SKM-1 (cell line): ENCODE data around the gene ANKRD30B.
"Not testable (repeated sequence)": the region's sequence is repeated elsewhere in the genome, so short reads cannot be mapped to it uniquely, and the experiment has no call there.

Experiments
- DNase-seq: peaks from one replicate; lab custom pipeline; 2025; ENCODE audit not compliant: unreplicated experiment; lab: John Stamatoyannopoulos, UW

Gene ANKRD30B

DNA sequence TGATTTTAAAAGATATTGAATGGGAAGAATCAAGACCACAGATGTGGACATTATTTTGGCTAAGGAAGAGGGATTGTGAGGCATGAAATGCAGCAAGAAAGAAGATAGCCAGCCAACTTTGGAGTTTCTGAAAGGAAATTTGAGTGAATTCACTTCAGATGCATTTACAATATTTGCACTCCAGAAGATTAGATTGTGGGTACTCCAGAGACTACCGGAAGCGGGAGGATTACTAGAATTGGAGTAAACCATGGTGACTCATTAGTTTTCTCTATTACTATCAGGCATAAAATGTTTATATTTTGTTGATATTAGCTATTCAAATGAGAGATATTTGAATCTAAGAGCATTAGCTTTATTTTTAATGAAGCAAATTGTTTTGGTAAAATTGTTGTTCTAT, 93.6 kb downstream of the ANKRD30B start:
- not testable (repeated sequence) for DNase-seq

DNA sequence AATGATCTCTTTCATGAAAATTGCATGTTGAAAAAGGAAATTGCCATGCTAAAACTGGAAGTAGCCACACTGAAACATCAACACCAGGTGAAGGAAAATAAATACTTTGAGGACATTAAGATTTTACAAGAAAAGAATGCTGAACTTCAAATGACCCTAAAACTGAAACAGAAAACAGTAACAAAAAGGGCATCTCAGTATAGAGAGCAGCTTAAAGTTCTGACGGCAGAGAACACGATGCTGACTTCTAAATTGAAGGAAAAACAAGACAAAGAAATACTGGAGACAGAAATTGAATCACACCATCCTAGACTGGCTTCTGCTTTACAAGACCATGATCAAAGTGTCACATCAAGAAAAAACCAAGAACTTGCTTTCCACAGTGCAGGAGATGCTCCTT, 103.6 kb downstream of the ANKRD30B start:
- DNase-seq: not testable (repeated sequence)

GRCh38 chr18:14855634-14856033, 107.7 kb downstream of the ANKRD30B start:
- not testable (repeated sequence) for DNase-seq

DNA sequence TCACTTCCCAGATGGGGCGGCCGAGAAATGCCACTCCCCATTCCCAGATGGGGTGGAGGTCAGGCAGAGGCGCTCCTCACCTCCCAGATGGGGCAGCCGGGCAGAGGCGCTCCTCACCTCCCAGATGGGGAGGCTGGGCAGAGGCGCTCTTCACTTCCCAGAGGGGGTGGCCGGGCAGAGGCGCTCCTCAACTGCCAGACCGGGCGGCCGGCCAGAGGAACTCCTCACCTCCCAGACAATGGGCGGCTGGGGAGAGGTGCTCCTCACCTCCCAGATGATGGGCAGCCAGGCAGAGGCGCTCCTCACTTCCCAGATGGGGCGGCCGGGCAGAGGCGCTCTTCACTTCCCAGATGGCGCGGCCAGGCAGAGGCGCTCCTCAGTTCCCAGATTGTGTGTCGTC, 108.3 kb downstream of the ANKRD30B start:
- not testable (repeated sequence) for DNase-seq

DNA sequence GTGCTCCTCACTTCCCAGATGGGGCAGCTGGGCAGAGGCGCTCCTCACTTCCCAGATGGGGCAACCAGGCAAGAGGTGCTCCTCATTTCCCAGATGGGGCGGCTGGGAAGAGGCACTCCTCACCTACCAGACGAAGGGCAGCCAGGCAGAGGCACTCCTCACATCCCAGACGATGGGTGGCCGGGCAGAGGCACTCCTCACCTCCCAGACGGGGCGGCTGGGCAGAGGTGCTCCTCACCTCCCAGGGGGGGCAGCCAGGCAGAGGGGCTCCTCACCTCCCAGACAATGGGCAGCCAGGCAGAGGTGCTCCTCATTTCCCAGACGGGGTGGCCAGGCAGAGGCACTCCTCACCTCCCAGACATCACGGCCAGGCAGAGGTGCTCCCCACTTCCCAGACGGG, 110.5 kb downstream of the ANKRD30B start:
- not testable (repeated sequence) for DNase-seq

DNA sequence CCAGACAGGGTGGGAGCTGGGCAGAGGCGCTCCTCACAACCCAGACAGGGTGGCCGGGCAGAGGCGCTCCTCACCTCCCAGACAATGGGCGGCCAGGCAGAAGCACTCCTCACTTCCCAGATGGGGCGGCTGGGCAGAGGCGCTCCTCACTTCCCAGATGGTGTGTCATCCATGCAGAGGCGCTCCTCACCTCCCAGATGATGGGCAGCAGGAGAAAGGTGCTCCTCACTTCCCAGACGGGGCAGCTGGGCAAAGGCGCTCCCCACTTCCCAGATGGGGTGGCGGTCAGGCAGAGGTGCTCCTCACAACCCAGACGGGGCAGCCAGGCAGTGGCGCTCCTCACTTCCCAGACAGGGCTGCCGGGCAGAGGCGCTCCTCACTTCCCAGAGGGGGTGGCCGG, 112.0 kb downstream of the ANKRD30B start:
- not testable (repeated sequence) for DNase-seq

DNA sequence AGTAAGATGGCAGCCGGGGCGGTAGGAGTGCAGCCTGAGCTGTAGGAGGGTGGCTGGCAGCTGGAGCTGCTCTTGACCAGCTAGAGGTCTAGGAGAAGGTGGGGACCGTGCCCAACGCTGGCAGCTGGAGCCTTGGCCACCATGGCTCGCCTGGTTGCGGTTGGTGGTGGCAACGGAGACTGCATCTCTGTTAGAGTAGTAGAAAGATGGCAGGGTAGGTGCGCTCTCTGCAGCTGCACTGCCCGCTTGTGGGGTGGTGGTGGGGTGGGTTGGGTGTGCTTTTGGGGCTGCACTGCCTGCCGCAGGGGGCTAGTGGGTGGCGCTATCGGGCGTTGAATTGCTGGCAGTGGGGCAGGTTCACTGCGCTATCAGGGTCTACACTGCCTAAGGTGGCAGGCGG, 118.5 kb downstream of the ANKRD30B start:
- DNase-seq: not testable (repeated sequence)

DNA sequence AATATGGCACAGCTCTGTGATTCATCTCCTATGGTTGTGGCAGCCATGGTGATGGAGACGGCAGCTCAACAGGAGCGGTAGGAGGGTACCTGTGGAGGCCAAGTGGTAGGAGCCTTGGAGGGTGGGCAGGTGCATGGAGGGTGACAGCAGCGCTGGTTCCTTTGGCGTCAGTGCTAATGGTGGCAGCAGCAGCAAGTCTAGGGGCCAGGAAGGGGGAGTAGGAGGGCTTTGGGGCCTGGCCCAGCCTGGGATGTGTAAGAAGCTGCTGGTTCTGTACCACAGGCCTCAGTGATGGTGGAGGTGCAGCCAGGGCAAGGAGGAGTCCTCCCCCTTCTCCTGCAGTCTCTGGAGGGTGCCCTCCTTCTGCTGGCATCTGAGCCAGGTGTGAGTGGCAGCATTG, 120.0 kb downstream of the ANKRD30B start:
- not testable (repeated sequence) for DNase-seq

- DNase-seq: not testable (repeated sequence)
These were observed 120.9 kb downstream of the ANKRD30B start for GRCh38 chr18:14868825-14869224.

GRCh38 chr18:14878826-14879225, 130.9 kb downstream of the ANKRD30B start:
- DNase-seq: not testable (repeated sequence)

GRCh38 chr18:14900435-14900834, 152.5 kb downstream of the ANKRD30B start:
- DNase-seq: no peak
